UCSD-AML1 (cell line): ENCODE results near the gene FOXJ3.

ENCODE experiments used
- DNase-seq: peaks from one replicate; lab custom pipeline; 2025; ENCODE audit not compliant: unreplicated experiment; lab: John Stamatoyannopoulos, UW

FOXJ3 gene

DNA sequence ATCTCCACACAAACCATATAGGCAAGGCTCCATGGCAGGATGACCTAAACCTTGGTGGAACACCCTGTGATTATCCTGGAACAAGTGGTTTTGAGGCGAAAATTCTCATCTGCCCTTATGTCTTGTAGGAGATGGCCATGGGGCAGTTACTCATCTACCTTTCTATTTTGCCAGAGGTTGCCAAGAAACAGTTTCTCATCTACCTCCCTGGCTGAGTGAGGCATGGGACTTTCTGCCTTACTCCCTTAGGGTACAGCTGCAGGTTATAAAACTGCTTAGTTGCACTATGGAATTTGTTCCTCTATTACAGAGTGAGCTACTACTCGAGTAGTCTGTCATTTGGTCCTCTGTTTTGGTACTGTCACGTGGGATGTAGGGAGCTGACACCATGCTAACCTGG, 139.2 kb downstream of the FOXJ3 start:
- DNase-seq: no peak

GRCh38 chr1:42192106-42192505, 142.9 kb downstream of the FOXJ3 start:
- no peak for DNase-seq

GRCh38 chr1:42191319-42191718, 143.7 kb downstream of the FOXJ3 start:
- no peak for DNase-seq

GRCh38 chr1:42189931-42190853, 144.8 kb downstream of the FOXJ3 start:
- DNase-seq: no peak

- DNase-seq: no peak
Measured at GRCh38 chr1:42186152-42186551, 148.9 kb downstream of the FOXJ3 start.

DNA sequence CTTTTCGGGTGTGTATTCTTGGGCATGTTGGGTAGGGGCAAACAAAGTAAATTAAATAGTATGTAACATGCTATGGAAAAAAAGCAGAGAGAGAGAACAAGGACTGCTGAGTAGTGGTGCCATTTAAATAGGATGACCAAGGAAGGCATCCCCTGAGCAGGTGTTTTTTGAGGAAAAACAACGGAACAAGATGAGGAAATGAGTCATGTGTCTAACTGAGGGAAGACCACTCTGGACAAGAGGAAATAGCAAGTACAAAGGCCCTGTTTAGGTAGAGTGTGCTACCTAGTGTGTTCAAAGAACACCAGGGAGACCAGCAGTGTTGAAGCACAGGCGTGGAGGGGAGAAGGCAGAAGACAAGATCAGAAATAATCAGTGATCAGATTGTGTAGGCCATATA, 150.4 kb downstream of the FOXJ3 start:
- DNase-seq: no peak

DNA sequence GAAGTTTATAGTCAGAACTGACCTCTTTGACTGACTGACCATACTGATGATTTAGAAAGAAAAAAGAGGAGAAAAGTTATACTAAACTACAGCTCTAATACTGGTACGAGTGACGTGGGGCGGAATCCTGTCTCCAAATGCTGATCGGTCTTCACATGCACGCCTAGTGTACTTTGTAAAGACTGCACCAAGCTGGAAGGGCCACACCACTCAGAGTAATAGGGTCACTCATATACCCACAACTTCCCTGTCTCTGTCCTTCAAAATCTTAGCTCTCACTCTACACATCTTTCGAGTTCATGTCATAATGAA, 151.1 kb downstream of the FOXJ3 start:
- no peak for DNase-seq

- DNase-seq: no peak
Measured at GRCh38 chr1:42183210-42183956, 151.7 kb downstream of the FOXJ3 start.

DNA sequence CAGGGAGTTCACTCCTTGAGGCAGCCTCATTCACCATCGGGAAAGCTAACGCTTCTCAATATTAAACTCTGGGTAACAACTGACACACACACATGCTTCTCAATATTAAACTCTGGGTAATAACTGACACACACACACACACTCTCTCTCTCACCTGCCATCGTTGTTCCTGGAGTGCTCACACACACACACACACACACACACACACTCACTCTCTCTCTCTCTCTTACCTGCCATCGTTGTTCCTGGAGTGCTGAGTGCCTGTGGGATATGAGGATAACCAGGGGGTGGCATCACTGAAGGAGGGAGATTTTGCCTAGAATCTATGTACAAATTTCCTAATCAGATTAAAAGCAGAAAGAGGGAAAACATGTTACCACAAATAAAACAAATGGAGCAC, 153.3 kb downstream of the FOXJ3 start:
- no peak for DNase-seq

GRCh38 chr1:42179900-42180329, 155.1 kb downstream of the FOXJ3 start:
- DNase-seq: no peak

DNA sequence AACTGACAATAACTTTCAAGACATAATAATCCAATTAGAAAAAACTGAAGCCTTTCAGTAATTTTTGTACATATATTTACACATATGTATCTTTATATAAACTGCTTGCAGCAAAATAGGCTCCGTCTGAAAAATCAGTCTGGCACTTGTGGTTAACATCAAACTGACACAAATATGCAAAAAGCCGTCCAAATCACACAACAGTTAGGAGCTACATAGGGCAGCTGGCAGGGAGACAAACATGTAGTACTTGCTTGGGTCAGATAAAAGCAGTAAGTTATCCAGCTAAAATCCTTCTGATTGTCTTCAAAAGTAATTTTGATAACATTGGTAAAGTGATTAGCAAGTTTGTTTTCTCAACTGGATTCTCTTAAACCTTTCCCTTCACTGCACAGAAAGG, 155.8 kb downstream of the FOXJ3 start:
- DNase-seq: no peak

DNA sequence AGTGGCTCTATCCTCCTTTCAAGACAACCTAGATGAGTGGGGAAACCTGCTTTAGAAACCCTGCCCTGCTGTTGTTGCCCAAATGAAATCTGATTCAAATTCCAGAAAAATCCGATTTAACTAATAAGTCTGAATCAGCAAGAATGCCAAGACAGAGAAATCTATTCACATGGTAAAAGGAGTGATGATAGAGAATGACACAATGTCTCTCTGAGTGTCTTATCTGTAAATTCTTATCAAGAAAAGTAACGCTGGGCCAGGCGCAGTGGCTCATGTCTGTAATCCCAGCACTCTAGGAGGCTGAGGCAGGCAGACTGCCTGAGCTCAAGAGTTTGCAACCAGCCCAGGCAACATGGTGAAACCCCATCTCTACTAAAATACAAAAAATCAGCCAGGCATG, 156.8 kb downstream of the FOXJ3 start:
- DNase-seq: no peak

- no peak for DNase-seq
Measured at GRCh38 chr1:42177541-42177981, 157.5 kb downstream of the FOXJ3 start.

DNA sequence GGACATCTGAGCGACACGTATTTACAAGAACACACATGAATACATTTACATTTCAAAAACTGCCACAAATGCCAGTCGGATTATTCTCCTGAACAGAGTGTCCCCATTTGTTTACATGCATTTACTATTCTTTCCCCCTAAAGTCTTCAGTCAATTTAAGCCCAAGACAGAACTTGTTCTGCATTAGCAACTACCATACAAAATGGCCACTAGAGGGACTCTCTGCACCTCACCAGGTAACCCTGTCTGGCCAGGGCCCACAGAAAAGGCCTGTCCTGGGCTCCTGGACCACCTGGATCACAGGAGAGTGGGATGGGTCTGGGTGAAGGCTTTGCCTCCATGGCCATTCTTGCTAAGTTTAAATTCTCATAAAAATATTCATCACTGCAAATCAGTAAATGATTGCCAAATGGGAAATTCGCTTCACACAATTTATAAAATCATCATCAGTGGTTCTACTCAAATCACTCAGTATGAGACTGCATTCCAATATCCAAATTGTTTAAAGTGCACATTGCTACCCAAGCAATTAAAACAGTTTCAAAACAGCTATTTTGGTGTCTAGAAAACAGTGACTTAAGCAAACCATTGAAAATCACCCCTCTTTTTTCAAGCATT, 158.0 kb downstream of the FOXJ3 start:
- no peak for DNase-seq

DNA sequence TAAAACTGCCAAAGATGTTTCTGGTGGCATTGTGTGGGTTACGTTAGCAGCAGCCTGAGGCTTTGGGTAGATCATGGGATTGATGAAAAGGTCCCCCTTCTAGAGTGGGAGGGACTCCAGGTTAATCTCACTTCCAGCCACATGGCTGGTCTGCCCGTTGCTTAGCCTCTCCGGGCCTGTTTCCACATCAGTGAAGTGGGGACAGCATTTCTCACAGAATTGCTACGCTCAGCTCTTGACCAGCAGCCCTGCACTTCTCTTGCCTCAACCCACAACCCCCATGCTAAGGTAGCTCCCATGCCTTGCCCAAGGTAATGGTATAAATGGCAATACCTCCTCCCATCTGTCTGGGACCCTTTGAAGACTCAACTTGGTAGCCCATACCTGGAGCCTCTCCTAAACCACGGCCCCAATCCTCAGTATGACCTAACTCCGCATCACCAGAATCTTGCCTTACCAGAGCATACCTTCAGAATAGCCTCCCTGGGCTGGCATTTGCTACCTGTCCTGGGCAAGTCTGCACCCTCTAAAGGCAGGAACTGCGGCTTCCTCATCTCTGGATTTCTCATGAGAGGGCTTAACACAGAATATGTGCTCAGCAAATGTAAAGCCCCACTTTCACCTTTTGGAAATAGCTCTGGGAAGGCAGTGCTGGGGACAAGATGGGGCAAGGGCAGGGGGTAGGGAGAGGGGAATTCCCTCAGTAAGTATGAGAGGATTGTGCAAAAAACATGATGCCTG, 159.6 kb downstream of the FOXJ3 start:
- no peak for DNase-seq

GRCh38 chr1:42173961-42174735, 160.9 kb downstream of the FOXJ3 start:
- DNase-seq: no peak

- peak; percentile 58 for DNase-seq
Measured at GRCh38 chr1:42173155-42173933, 161.7 kb downstream of the FOXJ3 start.

DNA sequence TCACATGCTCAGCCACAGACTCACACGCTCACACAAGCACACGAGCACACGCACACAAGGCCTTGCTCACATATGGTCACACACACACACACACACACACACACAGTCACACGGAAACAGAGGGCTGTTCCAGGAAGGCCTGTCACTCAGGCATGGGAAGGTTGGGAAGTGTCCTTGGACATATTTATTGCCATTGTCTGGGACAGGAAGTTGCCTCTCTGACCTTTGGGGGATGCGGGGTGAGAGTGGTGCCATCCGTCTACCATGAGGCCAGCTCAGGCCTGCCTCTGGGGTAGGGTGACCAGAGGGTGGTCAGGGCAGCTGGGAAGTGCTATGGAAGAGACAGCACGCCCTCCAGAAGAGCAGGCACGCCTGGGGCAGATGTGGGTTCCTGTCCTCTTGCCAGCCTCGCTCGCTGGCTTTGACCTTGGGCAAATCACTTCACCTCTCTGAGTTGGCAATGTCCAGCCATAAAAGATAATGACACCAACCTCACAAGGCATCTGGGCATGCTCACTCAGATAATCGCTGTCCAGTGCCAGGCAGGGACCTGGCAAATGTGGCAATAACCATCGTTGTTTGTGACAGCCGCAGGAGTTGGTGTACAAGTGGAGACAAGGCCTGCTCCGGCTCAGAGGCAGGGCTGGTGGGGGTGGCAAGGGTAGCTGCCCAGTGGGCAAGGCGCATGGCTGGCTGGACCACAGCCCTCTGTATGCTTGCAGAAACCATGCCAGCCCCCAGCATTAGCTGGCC, 162.5 kb downstream of the FOXJ3 start:
- peak; percentile 39 for DNase-seq

DNA sequence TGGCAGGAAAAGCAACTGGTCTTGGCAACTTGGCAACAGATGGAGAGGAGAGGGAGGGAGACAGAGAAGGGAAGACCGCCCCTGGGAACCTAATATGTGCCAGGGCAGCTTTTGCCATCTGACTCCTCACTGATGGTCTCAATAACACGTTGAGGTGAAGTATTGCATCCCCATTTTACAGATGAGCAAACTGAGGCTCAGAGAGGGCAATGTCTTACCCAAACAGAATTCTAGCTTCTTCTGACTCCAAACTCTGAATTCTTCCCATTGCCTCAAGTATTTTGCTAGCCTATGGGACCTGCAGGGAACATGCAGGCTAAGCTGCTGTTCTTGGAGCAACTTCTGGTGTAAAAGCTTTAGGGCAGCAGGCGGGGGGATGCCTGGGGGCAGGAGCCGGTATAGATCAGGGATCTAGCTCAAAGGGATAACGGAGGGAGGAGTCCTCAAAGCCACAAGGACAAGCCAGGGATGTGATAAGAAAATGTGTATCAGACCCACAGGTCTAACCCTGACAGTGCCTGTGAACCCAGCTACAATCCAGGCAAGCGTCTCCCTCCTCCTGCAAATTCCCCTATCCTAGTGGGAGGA, 163.3 kb downstream of the FOXJ3 start:
- no peak for DNase-seq
